ENCODE data around the gene ATP8A2. TPM values are rescaled to one million over a fixed set of nuclear protein-coding genes. Genes with fewer than 3 reads are reported as not detected.

Gene ATP8A2
- total RNA-seq, 2 experiments from 2014 or later: not detected

- H4K20me1 ChIP-seq (ENCODE audit: insufficient read depth, low read length): no peaks in the 10 kb centered on the region
- intact Hi-C loops (cut with micrococcal nuclease; ENCODE audit: unreplicated experiment): no loop called here
- no peak overlapping the region for H3K27ac ChIP-seq (ENCODE audit: low read depth, low read length, poor library complexity, severe bottlenecking)
- no TSS peak for BruUV-seq (replicated peaks)
- no peaks in the 10 kb centered on the region for H3K9me2 ChIP-seq (ENCODE audit: insufficient read depth, low read length)
- no peak overlapping the region for H3K4me3 ChIP-seq (ENCODE audit: low read depth, low read length, poor library complexity, severe bottlenecking)
- H3K4me2 ChIP-seq (ENCODE audit: low read length): no peak overlapping the region
- H3K36me3 ChIP-seq (ENCODE audit: insufficient read depth, low read length): no peaks in the 10 kb centered on the region
- no peaks in the 10 kb centered on the region for H3K79me2 ChIP-seq (ENCODE audit: insufficient read depth, low read depth, low read length)
- no peaks in the 10 kb centered on the region for H3K9me3 ChIP-seq (ENCODE audit: low read length)
- H3K4me1 ChIP-seq (ENCODE audit: insufficient read depth, low read length, poor library complexity, severe bottlenecking): no peaks in the 10 kb centered on the region
- H2AFZ ChIP-seq (ENCODE audit: low read length): no peak overlapping the region
- POLR2A ChIA-PET: interaction anchor here (0.6 to 0.8 kb wide), 3 partner anchors 119 to 653 kb away, joined by 3 to 6 read pairs (median 3); no protein-coding TSS in a partner anchor
- TF ChIP-seq CTCF (conservative IDR thresholded peaks at IDR 0.05; ENCODE audit: low read length) (no peak), EZH2phosphoT487 (IDR thresholded peaks at IDR 0.05; ENCODE audit: borderline replicate concordance, low read depth, low read length) (no peak)
- no peak for DNase-seq (ENCODE audit: low spot score)
- CTCF ChIA-PET (ENCODE audit: unreplicated experiment): no interaction called here
Measured at GRCh38 chr13:25848812-25849745, 477.3 kb downstream of the ATP8A2 start.

- Histone ChIP-seq H3K4me2 (ENCODE audit: low read length) (no peak overlapping the region), H3K79me2 (ENCODE audit: insufficient read depth, low read depth, low read length) (no peaks in the 10 kb centered on the region), H2AFZ (ENCODE audit: low read length) (no peak overlapping the region), H3K9me3 (ENCODE audit: low read length) (no peaks in the 10 kb centered on the region), H3K27ac (ENCODE audit: low read depth, low read length, poor library complexity, severe bottlenecking) (no peak overlapping the region), H3K9me2 (ENCODE audit: insufficient read depth, low read length) (no peaks in the 10 kb centered on the region), H4K20me1 (ENCODE audit: insufficient read depth, low read length) (no peaks in the 10 kb centered on the region), H3K4me1 (ENCODE audit: insufficient read depth, low read length, poor library complexity, severe bottlenecking) (no peaks in the 10 kb centered on the region), H3K36me3 (ENCODE audit: insufficient read depth, low read length) (no peaks in the 10 kb centered on the region), H3K4me3 (ENCODE audit: low read depth, low read length, poor library complexity, severe bottlenecking) (no peak overlapping the region)
- BruUV-seq (replicated peaks): no TSS peak
- ChIA-PET CTCF (ENCODE audit: unreplicated experiment) (no interaction called here), POLR2A (interaction anchor here (0.6 kb wide), 1 partner anchor 12 kb away, joined by 3 read pairs; no protein-coding TSS in a partner anchor)
- TF ChIP-seq CTCF (conservative IDR thresholded peaks at IDR 0.05; ENCODE audit: low read length): no peak
- TF ChIP-seq EZH2phosphoT487 (IDR thresholded peaks at IDR 0.05; ENCODE audit: borderline replicate concordance, low read depth, low read length): no peak
- intact Hi-C loops (cut with micrococcal nuclease; ENCODE audit: unreplicated experiment): no loop called here
- DNase-seq (ENCODE audit: low spot score): no peak
Measured at GRCh38 chr13:25857830-25858229, 486.1 kb downstream of the ATP8A2 start.

GRCh38 chr13:25859528-25859927 lies 487.8 kb downstream of the ATP8A2 start:
- TF ChIP-seq CTCF (conservative IDR thresholded peaks at IDR 0.05; ENCODE audit: low read length) (no peak), EZH2phosphoT487 (IDR thresholded peaks at IDR 0.05; ENCODE audit: borderline replicate concordance, low read depth, low read length) (no peak)
- DNase-seq (ENCODE audit: low spot score): no peak
- Histone ChIP-seq H2AFZ (ENCODE audit: low read length) (no peak overlapping the region), H4K20me1 (ENCODE audit: insufficient read depth, low read length) (no peaks in the 10 kb centered on the region), H3K9me3 (ENCODE audit: low read length) (no peaks in the 10 kb centered on the region), H3K27ac (ENCODE audit: low read depth, low read length, poor library complexity, severe bottlenecking) (no peak overlapping the region), H3K36me3 (ENCODE audit: insufficient read depth, low read length) (no peaks in the 10 kb centered on the region), H3K9me2 (ENCODE audit: insufficient read depth, low read length) (no peaks in the 10 kb centered on the region), H3K4me3 (ENCODE audit: low read depth, low read length, poor library complexity, severe bottlenecking) (no peak overlapping the region), H3K4me1 (ENCODE audit: insufficient read depth, low read length, poor library complexity, severe bottlenecking) (no peaks in the 10 kb centered on the region), H3K4me2 (ENCODE audit: low read length) (no peak overlapping the region), H3K79me2 (ENCODE audit: insufficient read depth, low read depth, low read length) (no peaks in the 10 kb centered on the region)
- no TSS peak for BruUV-seq (replicated peaks)
- POLR2A ChIA-PET: interaction anchor here (0.6 kb wide), 1 partner anchor 165 kb away, joined by 7 read pairs; no protein-coding TSS in a partner anchor
- intact Hi-C loops (cut with micrococcal nuclease; ENCODE audit: unreplicated experiment): no loop called here
- CTCF ChIA-PET (ENCODE audit: unreplicated experiment): no interaction called here

Data from OCI-LY7 (cell line).